Keratinocyte (primary cell): ENCODE measurements around the gene SMURF1. TPM values are rescaled to one million over a fixed set of nuclear protein-coding genes. Genes with fewer than 3 reads are reported as not detected.
"Not testable (repeated sequence)": the region's sequence is repeated elsewhere in the genome, so short reads cannot be mapped to it uniquely, and the experiment has no call there.

ENCODE experiments used
- DNase-seq: peaks from one replicate; pipeline ENCODE4 v3.0.0-alpha.2; 2011; ENCODE audit warnings: low read depth, missing footprints, low spot score
- FAIRE-seq: peaks from 2 replicates; lab custom pipeline; 2011; peaks lifted over from hg19 to GRCh38; lab: Jason Lieb, UNC
- H2AFZ ChIP-seq: 2 replicates; pipeline ENCODE4 v1.6.0; 2012; ENCODE audit warnings: low read length, control low read depth, inconsistent platforms; ENCODE audit not compliant: control insufficient read depth
- H3K27ac ChIP-seq: 2 replicates; pipeline ENCODE4 v1.5.1; 2011; ENCODE audit warnings: low read length; ENCODE audit not compliant: control insufficient read depth, insufficient read depth
- H3K27me3 ChIP-seq: 3 replicates; pipeline ENCODE4 v1.6.0; 2011; ENCODE audit warnings: low read length; ENCODE audit not compliant: control insufficient read depth, insufficient read depth; ENCODE audit errors: extremely low read depth
- H3K36me3 ChIP-seq, 2 experiments: 2 replicates in 1 of 2; 3 replicates in 1 of 2; pipeline ENCODE4 v1.5.1; 2011; ENCODE audit warnings: low read length in 2 of 2, mild to moderate bottlenecking in 1 of 2; ENCODE audit not compliant: control insufficient read depth in 2 of 2, insufficient read depth in 2 of 2; ENCODE audit errors: extremely low read depth in 1 of 2
- H3K4me1 ChIP-seq: 3 replicates; pipeline ENCODE4 v1.5.1; 2011; ENCODE audit warnings: low read length; ENCODE audit not compliant: control insufficient read depth, insufficient read depth; ENCODE audit errors: extremely low read depth
- H3K4me2 ChIP-seq: 3 replicates; pipeline ENCODE4 v1.6.0; 2011; ENCODE audit warnings: low read depth, low read length; ENCODE audit not compliant: control insufficient read depth, insufficient read depth; ENCODE audit errors: extremely low read depth
- H3K4me3 ChIP-seq, 3 experiments: fragments of 200-600 bp in 1 of 3; sonication (generic) in 1 of 3; 2 replicates in 2 of 3; 3 replicates in 1 of 3; pipeline ENCODE4 v1.5.1; 2011 to 2016; ENCODE audit warnings: low read length in 3 of 3, mild to moderate bottlenecking in 3 of 3, control low read depth in 2 of 3, inconsistent platforms in 1 of 3, low read depth in 1 of 3, mixed read lengths in 1 of 3, mixed run types in 1 of 3, moderate library complexity in 1 of 3; ENCODE audit not compliant: control insufficient read depth in 2 of 3, insufficient read depth in 2 of 3; ENCODE audit errors: extremely low read depth in 1 of 3
- H3K79me2 ChIP-seq: 2 replicates; pipeline ENCODE4 v1.6.0; 2012; ENCODE audit warnings: low read length; ENCODE audit not compliant: control insufficient read depth, insufficient read depth
- H3K9ac ChIP-seq: 3 replicates; pipeline ENCODE4 v1.6.0; 2011; ENCODE audit warnings: low read length; ENCODE audit not compliant: control insufficient read depth, insufficient read depth; ENCODE audit errors: extremely low read depth
- H3K9me1 ChIP-seq: 3 replicates; pipeline ENCODE4 v1.6.0; 2011; ENCODE audit warnings: low read length; ENCODE audit not compliant: control insufficient read depth, insufficient read depth; ENCODE audit errors: extremely low read depth
- H3K9me3 ChIP-seq: 2 replicates; pipeline ENCODE4 v1.5.1; 2012; ENCODE audit warnings: low read depth, low read length; ENCODE audit not compliant: control insufficient read depth
- H4K20me1 ChIP-seq: 3 replicates; pipeline ENCODE4 v1.6.0; 2011; ENCODE audit warnings: low read length; ENCODE audit not compliant: control insufficient read depth, insufficient read depth; ENCODE audit errors: extremely low read depth
- EZH2 ChIP-seq: IDR thresholded peaks from one replicate; pipeline ENCODE4 v1.6.1; 2012; ENCODE audit warnings: inconsistent platforms, mild to moderate bottlenecking, low read length, moderate library complexity
- dilution Hi-C: fragments of 300-500 bp; cut with MboI; formaldehyde crosslinking; loops from one replicate; pipeline ENCODE4 v1.7.0; 2020; ENCODE audit warnings: low sequenced_read_pairs; ENCODE audit not compliant: extremely low pct_ligation_motif_present
- polyA plus RNA-seq, 5 experiments: library from polyadenylated mRNA; depleted of rRNA in 3 of 5; stranded (reverse) in 3 of 5; stranded (forward) in 1 of 5; unstranded in 1 of 5; fragments of >200 nt; gene quantifications; 1 replicate in 1 of 5; 2 replicates in 3 of 5; 3 replicates in 1 of 5; pipeline versions ENCODE4 v1.2.1 to v1.2.3, GENCODE V29; 2011 to 2012; ENCODE audit warnings: missing spikeins in 2 of 5, low read depth in 1 of 5, low replicate concordance in 1 of 5
- TF ChIP-seq, protein P1 (sequence below), 3 experiments: IDR thresholded peaks in 1 of 3; conservative IDR thresholded peaks in 1 of 3; optimal IDR thresholded peaks in 1 of 3; 2 replicates in 2 of 3; 3 replicates in 1 of 3; pipeline versions ENCODE3 to v1.5.1; 2011; ENCODE audit warnings: low read length in 3 of 3, mild to moderate bottlenecking in 3 of 3, moderate library complexity in 2 of 3, control low read depth in 1 of 3, inconsistent platforms in 1 of 3; ENCODE audit not compliant: insufficient read depth in 2 of 3; ENCODE audit errors: extremely low read depth in 1 of 3

The SMURF1 gene
- polyA plus RNA-seq, 1 donor (not counting 4 experiments of a cell fraction or from before 2014, with no cell fraction given): 22.2 TPM

DNA sequence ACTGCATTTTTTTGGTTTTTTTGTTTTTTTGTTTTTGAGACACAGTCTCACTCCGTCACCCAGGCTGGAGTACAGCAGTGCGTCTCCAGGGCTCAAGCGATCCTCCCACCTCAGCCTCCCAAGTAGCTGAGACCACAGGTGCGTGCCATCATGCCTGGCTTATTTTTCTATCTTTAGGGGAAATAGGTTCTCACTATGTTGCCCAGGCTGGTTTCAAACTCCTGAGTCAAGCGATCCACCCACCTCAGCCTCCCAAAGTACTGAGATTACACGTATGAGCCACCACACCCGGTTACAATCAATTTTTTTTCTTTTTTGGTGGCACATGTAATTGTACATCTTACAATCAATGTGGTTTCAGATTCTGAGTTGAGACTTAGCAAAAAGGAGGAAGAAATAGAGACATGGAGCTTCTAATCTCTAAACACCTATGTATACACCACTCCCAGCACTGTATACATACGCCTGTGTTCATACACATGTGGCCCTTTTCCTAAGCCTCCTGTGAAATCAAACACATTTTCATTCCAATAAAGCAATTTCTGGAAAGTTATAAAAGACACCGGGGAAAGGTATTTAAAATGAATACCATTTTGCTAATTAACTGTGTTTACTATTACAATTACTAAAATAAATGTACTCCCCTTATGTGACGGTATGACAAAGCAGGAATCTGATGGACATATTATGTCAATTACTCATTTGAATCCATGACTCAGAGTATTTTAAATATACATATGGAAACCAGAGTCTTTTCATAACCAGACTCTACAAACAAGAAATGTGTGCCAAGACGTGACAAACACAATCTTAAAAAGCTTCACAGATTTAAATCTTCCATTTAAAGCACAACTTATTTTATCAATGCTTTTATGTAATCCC, 40.9 kb downstream of the SMURF1 start:
- FAIRE-seq (no peak), DNase-seq (no peak)
- Histone ChIP-seq H3K27ac (peak overlapping the region; percentile 93), H3K4me1 (peaks cover 68% of the 10 kb centered on the region), H3K27me3 (no peaks in the 10 kb centered on the region), H2AFZ (no peak overlapping the region), H3K4me2 (peak overlapping the region; percentile 81), H3K9ac (peak overlapping the region; percentile 66), H3K9me1 (peaks cover 7% of the 10 kb centered on the region), H3K9me3 (no peaks in the 10 kb centered on the region), H3K4me3 (peak overlapping the region in 2 of 3 experiments; percentile 44 to 52), H4K20me1 (peaks cover 13% of the 10 kb centered on the region), H3K79me2 (peaks cover 92% of the 10 kb centered on the region), H3K36me3 (no peaks in the 10 kb centered on the region)
- dilution Hi-C loops: no loop called here
- TF ChIP-seq EZH2: no peak
- TF ChIP-seq, protein P1, sequence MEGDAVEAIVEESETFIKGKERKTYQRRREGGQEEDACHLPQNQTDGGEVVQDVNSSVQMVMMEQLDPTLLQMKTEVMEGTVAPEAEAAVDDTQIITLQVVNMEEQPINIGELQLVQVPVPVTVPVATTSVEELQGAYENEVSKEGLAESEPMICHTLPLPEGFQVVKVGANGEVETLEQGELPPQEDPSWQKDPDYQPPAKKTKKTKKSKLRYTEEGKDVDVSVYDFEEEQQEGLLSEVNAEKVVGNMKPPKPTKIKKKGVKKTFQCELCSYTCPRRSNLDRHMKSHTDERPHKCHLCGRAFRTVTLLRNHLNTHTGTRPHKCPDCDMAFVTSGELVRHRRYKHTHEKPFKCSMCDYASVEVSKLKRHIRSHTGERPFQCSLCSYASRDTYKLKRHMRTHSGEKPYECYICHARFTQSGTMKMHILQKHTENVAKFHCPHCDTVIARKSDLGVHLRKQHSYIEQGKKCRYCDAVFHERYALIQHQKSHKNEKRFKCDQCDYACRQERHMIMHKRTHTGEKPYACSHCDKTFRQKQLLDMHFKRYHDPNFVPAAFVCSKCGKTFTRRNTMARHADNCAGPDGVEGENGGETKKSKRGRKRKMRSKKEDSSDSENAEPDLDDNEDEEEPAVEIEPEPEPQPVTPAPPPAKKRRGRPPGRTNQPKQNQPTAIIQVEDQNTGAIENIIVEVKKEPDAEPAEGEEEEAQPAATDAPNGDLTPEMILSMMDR (optimal IDR thresholded peaks at IDR 0.05 in 1 of 3, IDR thresholded peaks at IDR 0.05 in 1 of 3, conservative IDR thresholded peaks at IDR 0.05 in 1 of 3; ENCODE audit: extremely low read depth in 1 of 3, insufficient read depth in 2 of 3, low read length in 3 of 3): no peak

DNA sequence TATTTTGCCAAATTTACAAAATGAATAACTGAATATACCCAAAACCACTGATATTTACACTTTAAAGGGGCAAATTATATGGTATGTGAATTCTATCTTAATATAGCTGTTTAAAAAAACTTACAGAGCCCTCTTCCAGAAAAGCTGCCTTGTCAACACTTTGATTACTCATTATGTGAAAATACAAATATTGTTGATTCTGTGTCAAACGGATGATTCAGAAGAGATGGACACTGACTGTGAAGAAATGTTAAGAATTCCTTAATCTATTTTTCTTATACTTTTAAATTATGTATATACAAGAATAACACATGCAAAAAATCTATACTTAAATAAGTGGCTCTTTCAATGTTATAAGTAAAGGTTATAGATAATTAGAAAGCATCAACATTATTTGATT, 41.5 kb downstream of the SMURF1 start:
- Histone ChIP-seq H3K4me1 (peaks cover 66% of the 10 kb centered on the region), H3K27me3 (no peaks in the 10 kb centered on the region), H3K9me1 (peaks cover 7% of the 10 kb centered on the region), H3K79me2 (peaks cover 91% of the 10 kb centered on the region), H3K9me3 (no peaks in the 10 kb centered on the region), H3K36me3 (no peaks in the 10 kb centered on the region), H3K4me3 (no peak overlapping the region), H3K4me2 (peak overlapping the region; percentile 81), H2AFZ (no peak overlapping the region), H3K9ac (peak overlapping the region; percentile 66), H4K20me1 (peaks cover 8% of the 10 kb centered on the region), H3K27ac (peak overlapping the region; percentile 93)
- dilution Hi-C loops: no loop called here
- DNase-seq (no peak), FAIRE-seq (no peak)
- TF ChIP-seq, protein P1 (optimal IDR thresholded peaks at IDR 0.05 in 1 of 3, IDR thresholded peaks at IDR 0.05 in 1 of 3, conservative IDR thresholded peaks at IDR 0.05 in 1 of 3; ENCODE audit: extremely low read depth in 1 of 3, insufficient read depth in 2 of 3, low read length in 3 of 3): no peak
- no peak for TF ChIP-seq EZH2

DNA sequence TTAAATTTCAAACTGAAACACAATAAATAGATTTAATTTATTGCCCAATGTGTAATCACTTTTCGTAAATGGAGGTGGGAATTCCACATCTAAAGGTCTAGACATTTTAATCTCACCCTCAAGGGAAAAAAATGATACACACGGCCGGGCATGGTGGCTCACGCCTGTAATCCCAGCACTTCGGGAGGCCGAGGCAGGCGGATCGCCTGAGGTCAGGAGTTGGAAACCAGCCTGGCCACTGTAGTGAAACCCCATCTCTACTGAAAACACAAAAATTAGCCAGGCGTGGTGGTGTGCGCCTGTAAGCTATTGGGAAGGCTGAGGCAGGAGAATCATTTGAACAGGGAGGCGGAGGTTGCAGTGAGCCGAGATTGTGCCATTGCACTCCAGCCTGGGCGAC, 42.4 kb downstream of the SMURF1 start:
- H3K4me3 ChIP-seq, H2AFZ ChIP-seq, H3K27me3 ChIP-seq, FAIRE-seq, DNase-seq, H3K4me2 ChIP-seq, H3K9ac ChIP-seq, H3K36me3 ChIP-seq, dilution Hi-C loops, H3K9me3 ChIP-seq, H3K9me1 ChIP-seq, H3K27ac ChIP-seq, H4K20me1 ChIP-seq: not testable (repeated sequence)
- Histone ChIP-seq H3K4me1 (peaks cover 61% of the 10 kb centered on the region), H3K79me2 (peaks cover 92% of the 10 kb centered on the region)
